Heart right ventricle (tissue), 16 donors: Measurements from ENCODE around the gene LAMP5. TPM values are rescaled to one million over a fixed set of nuclear protein-coding genes. Genes with fewer than 3 reads are reported as not detected.

Experiments
- ATAC-seq, 8 donors: fragments of 200-7000 bp; cut with Tn5 transposase; one replicate each; pipeline ENCODE4 v1.9.1; 2020; ENCODE audit warnings: mild to moderate bottlenecking in 8 of 8, moderate library complexity in 8 of 8, moderate number of reproducible peaks in 1 of 8
- DNase-seq, 2 donors: peaks; one replicate each; pipeline ENCODE4 v3.0.0-alpha.2; 2020
- H3K27ac ChIP-seq, 10 donors: fragments of 200-600 bp; sonication (generic) in 2 of 10; one replicate each; pipeline versions ENCODE4 v1.5.0 to v1.8.0; 2020 to 2022; ENCODE audit warnings: mild to moderate bottlenecking in 3 of 10
- H3K27me3 ChIP-seq, 7 donors: fragments of 200-600 bp; one replicate each; pipeline ENCODE4 v1.8.0; 2021 to 2022; ENCODE audit warnings: mild to moderate bottlenecking in 2 of 7
- H3K36me3 ChIP-seq, 9 donors: fragments of 200-600 bp; sonication (generic) in 1 of 9; one replicate each; pipeline versions ENCODE4 v1.5.0 to v1.8.0; 2020 to 2022; ENCODE audit warnings: mild to moderate bottlenecking in 2 of 9
- H3K4me1 ChIP-seq, 9 donors: fragments of 200-600 bp; sonication (generic) in 1 of 9; one replicate each; pipeline versions ENCODE4 v1.5.0 to v1.8.0; 2020 to 2022; ENCODE audit warnings: mild to moderate bottlenecking in 4 of 9
- H3K4me3 ChIP-seq, 10 donors: fragments of 200-600 bp; sonication (generic) in 2 of 10; one replicate each; pipeline versions ENCODE4 v1.5.0 to v1.8.0; 2020 to 2022; ENCODE audit warnings: mild to moderate bottlenecking in 7 of 10, moderate library complexity in 2 of 10
- H3K9me3 ChIP-seq, 11 donors: fragments of 200-600 bp in 10 of 11; sonication (generic) in 2 of 11; one replicate each; pipeline versions ENCODE4 v1.5.0 to v1.8.0; 2013 to 2022; ENCODE audit warnings: mild to moderate bottlenecking in 2 of 11, control low read depth in 1 of 11, moderate library complexity in 1 of 11
- WGBS, 2 donors: extraction: QIAGEN DNeasy Blood & Tissue Kit; methylation state at CpG; one replicate each; pipeline ENCODE4 v1.1.7; 2013; ENCODE audit warnings: inconsistent platforms in 1 of 2; 5-methylcytosine and 5-hydroxymethylcytosine counted together
- intact Hi-C, 10 donors: fragments of 100-400 bp; cut with DNase I; formaldehyde crosslinking; loops; one replicate each; pipeline versions ENCODE4 v1.11.1 to v1.14.2; 2022
- polyA plus RNA-seq, 2 donors: library from polyadenylated mRNA; stranded (reverse); fragments of 200-250 nt; gene quantifications; one replicate each; pipeline ENCODE4 v1.2.3, GENCODE V29; 2013
- total RNA-seq, 10 donors: library from RNA; stranded (reverse); fragmentation: NEBNext Ultra II Directional in 3 of 10; extraction: Animal tissue kit (Norgen Biotek cat#: 25700) in 3 of 10; gene quantifications; one replicate each; pipeline versions ENCODE4 v1.2.1 to v1.2.4, GENCODE V29; 2021 to 2023
- TF ChIP-seq, protein P1 (sequence below), 9 donors: fragments of 200-600 bp; sonication (generic) in 2 of 9; IDR thresholded peaks; one replicate each; pipeline versions ENCODE4 v1.5.0 to v1.8.0; 2021 to 2022; ENCODE audit warnings: antibody characterized with exemption in 9 of 9, mild to moderate bottlenecking in 5 of 9, moderate library complexity in 1 of 9
- donor health status: Arrhythmogenic right ventricular cardiomyopathy.
- donor health status: ischemic (EF 13 %, LVEDD 7.1; RV severe dilation, severe dysfunction).
- donor health status: healthy with polysubstance abuse.
- donor health status: DM: no; HTN: yes; CAD: no.
- donor health status: DM: no; HTN: no; CAD: no.
- donor health status: ischemic (EF 25% LVEDD 6.9; RV normal size, moderate dysfunction).
- donor health status: ischemic (EF 25% LVEDD 5.7; RV mildly dilated, moderate dysfunction).
- donor health status: healthy.
- donor health status: DM: yes; HTN: yes; CAD: no.
- donor health status: Ischemic cardiomyopathy.
- donor health status: ischemic (EF 35%, LVEDD 5.7; RV mildly dilated, moderate dysfunction).
- donor health status: nonischemic (EF 11% LVEDD 7.7; RV severe dilation, severe dysfunction).
- donor health status: DM: yes; HTN: yes; CAD: no.
- donor health status: PGD.
- donor health status: ischemic (EF 29% LVEDD 5.4; RV normal size, mild dysfunction).
- donor health status: nonischemic (EF 23%, LVEDD 6.1; RV moderate dilation, normal function).

The LAMP5 gene
- total and polyA plus RNA-seq, 12 donors: 0.04 to 0.16 (median 0.11) TPM; not detected in 7

DNA sequence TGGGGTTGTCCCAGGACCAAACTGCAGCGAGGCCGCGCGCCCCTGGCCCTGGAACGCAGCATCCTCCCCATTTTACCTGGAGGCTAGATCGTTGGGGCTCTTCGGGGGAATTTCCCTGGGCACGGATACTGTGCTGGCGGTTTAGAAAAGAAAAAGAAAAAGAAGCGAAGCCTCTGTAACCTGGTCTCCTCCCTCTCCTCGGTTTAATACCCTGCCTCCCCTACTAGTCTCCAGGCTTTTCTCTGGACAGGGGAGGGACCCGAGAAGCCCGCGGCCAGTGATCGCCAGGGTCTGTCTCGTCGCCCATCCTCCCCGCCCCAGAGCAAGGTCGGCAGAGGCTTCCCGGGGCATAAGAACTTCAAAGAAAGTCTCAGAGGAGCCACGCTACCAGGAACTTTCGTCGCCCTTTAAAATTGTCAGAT, 6.1 kb upstream of the LAMP5 start:
- peaks cover 5 to 29% (median 11%) of the 10 kb centered on the region in 9 donors for H3K4me1 ChIP-seq

GRCh38 chr20:9508696-9509178, 5.7 kb upstream of the LAMP5 start:
- Histone ChIP-seq H3K27me3 (peaks cover 18 to 90% (median 83%) of the 10 kb centered on the region in 7 donors), H3K4me1 (peaks cover 5 to 29% (median 11%) of the 10 kb centered on the region in 9 donors)
- intact Hi-C loops: no loop called here

More for the DNA sequence above, 6.1 kb upstream of the LAMP5 start:
- no peak overlapping the region for H3K4me3 ChIP-seq
- peaks cover 18 to 86% (median 78%) of the 10 kb centered on the region in 7 donors for H3K27me3 ChIP-seq
- no peak overlapping the region for H3K27ac ChIP-seq
- H3K36me3 ChIP-seq: no peaks in the 10 kb centered on the region
- no peaks in the 10 kb centered on the region for H3K9me3 ChIP-seq
- no peak for DNase-seq
- TF ChIP-seq, protein P1, sequence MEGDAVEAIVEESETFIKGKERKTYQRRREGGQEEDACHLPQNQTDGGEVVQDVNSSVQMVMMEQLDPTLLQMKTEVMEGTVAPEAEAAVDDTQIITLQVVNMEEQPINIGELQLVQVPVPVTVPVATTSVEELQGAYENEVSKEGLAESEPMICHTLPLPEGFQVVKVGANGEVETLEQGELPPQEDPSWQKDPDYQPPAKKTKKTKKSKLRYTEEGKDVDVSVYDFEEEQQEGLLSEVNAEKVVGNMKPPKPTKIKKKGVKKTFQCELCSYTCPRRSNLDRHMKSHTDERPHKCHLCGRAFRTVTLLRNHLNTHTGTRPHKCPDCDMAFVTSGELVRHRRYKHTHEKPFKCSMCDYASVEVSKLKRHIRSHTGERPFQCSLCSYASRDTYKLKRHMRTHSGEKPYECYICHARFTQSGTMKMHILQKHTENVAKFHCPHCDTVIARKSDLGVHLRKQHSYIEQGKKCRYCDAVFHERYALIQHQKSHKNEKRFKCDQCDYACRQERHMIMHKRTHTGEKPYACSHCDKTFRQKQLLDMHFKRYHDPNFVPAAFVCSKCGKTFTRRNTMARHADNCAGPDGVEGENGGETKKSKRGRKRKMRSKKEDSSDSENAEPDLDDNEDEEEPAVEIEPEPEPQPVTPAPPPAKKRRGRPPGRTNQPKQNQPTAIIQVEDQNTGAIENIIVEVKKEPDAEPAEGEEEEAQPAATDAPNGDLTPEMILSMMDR (IDR thresholded peaks at IDR 0.05): no peak
- intact Hi-C loops: no loop called here
- 2 to 6% methylated on average over 23 of the region's 23 CpGs for WGBS, 2 donors
- no peak for ATAC-seq

DNA sequence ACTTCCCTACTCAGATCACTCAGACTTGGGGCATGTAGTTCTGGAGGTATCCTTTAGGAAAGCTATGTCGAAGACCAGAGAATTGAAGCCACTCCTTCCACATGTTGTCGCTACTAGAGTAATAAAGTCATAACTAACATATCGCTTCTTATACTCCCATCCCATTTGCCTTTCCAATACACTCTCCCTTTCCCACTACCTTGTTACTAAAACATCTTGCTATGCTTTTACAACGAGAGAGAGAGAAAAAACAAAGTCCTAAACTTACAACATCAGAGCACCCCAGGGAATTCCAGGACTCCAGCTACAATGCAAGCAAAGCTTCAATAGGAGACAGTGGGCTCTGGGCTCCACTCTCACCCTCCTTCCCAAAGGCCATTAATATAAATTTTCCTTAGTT, 5.1 kb upstream of the LAMP5 start:
- WGBS, 2 donors: 37 to 38% methylated on average over 4 of the region's 4 CpGs
- H3K27me3 ChIP-seq: peaks cover 18 to 96% (median 88%) of the 10 kb centered on the region in 7 donors
- no peak overlapping the region for H3K27ac ChIP-seq
- TF ChIP-seq, protein P1 (IDR thresholded peaks at IDR 0.05): no peak
- H3K36me3 ChIP-seq: no peaks in the 10 kb centered on the region
- DNase-seq (no peak), ATAC-seq (no peak)
- peaks cover 5 to 30% (median 14%) of the 10 kb centered on the region in 9 donors for H3K4me1 ChIP-seq
- H3K4me3 ChIP-seq: no peak overlapping the region
- intact Hi-C loops: no loop called here
- no peaks in the 10 kb centered on the region for H3K9me3 ChIP-seq

More at GRCh38 chr20:9508696-9509178, 5.7 kb upstream of the LAMP5 start:
- DNase-seq: no peak
- no peaks in the 10 kb centered on the region for H3K9me3 ChIP-seq
- WGBS, 2 donors: 6 to 11% methylated on average over 30 of the region's 30 CpGs
- H3K36me3 ChIP-seq: no peaks in the 10 kb centered on the region
- TF ChIP-seq, protein P1 (IDR thresholded peaks at IDR 0.05): no peak
- ATAC-seq: no peak
- H3K27ac ChIP-seq: no peak overlapping the region
- no peak overlapping the region for H3K4me3 ChIP-seq

GRCh38 chr20:9510911-9511310, 3.5 kb upstream of the LAMP5 start:
- peaks cover 22 to 99% (median 91%) of the 10 kb centered on the region in 7 donors for H3K27me3 ChIP-seq
- WGBS, 2 donors: 76 to 78% methylated on average over 5 of the region's 5 CpGs
- no peak for DNase-seq
- H3K27ac ChIP-seq: no peak overlapping the region
- TF ChIP-seq, protein P1 (IDR thresholded peaks at IDR 0.05): no peak
- H3K4me3 ChIP-seq: no peak overlapping the region
- H3K36me3 ChIP-seq: no peaks in the 10 kb centered on the region
- H3K4me1 ChIP-seq: peaks cover 5 to 47% (median 31%) of the 10 kb centered on the region in 9 donors
- no peak for ATAC-seq
- intact Hi-C loops: no loop called here
- no peaks in the 10 kb centered on the region for H3K9me3 ChIP-seq
